Activated B cell treated with CpG ODN at 0.5 μM for 24 hours (primary cell): ENCODE measurements around the gene ATP6V0E2. TPM values are rescaled to one million over a fixed set of nuclear protein-coding genes. Genes with fewer than 3 reads are reported as not detected.

ENCODE experiments used
- ATAC-seq: fragments of 200-7000 bp; cut with Tn5 transposase; one replicate; pipeline ENCODE4 v1.10.0; 2021; ENCODE audit warnings: low read depth, mild to moderate bottlenecking, moderate library complexity
- CTCF ChIA-PET: fragments of 350-600 bp; sonication (Branson Sonifier 250); formaldehyde crosslinking; loops from one replicate; lab custom pipeline; 2021; ENCODE audit warnings: antibody characterized with exemption; lab: Charles Lee
- POLR2A ChIA-PET: fragments of 350-600 bp; sonication (Branson Sonifier 250); formaldehyde crosslinking; loops from one replicate; lab custom pipeline; 2021; ENCODE audit warnings: antibody characterized with exemption; lab: Charles Lee
- DNase-seq: peaks from one replicate; pipeline ENCODE4 v3.0.0; 2022
- H3K27ac Mint-ChIP-seq: one replicate; pipeline ENCODE4 v1.8.0; 2020; ENCODE audit warnings: mixed read lengths
- H3K27me3 Mint-ChIP-seq: one replicate; pipeline ENCODE4 v1.8.0; 2021; ENCODE audit warnings: mixed read lengths
- H3K36me3 Mint-ChIP-seq: one replicate; pipeline ENCODE4 v1.8.0; 2021; ENCODE audit warnings: low read depth, mixed read lengths
- H3K4me1 Mint-ChIP-seq: one replicate; pipeline ENCODE4 v1.8.0; 2021; ENCODE audit warnings: mixed read lengths
- H3K4me3 Mint-ChIP-seq: one replicate; pipeline ENCODE4 v1.8.0; 2020; ENCODE audit warnings: mild to moderate bottlenecking, mixed read lengths
- H3K9me3 Mint-ChIP-seq: one replicate; pipeline ENCODE4 v1.8.0; 2020; ENCODE audit warnings: mixed read lengths
- intact Hi-C: fragments of 100-400 bp; cut with micrococcal nuclease; formaldehyde crosslinking; loops from one replicate; pipeline ENCODE4 v1.15.1; 2024
- total RNA-seq: library from RNA; stranded (reverse); gene quantifications from 2 replicates; pipeline ENCODE4 v1.2.3, GENCODE V29; 2022
- TF ChIP-seq, protein P1 (sequence below): fragments of 200-600 bp; IDR thresholded peaks from one replicate; pipeline ENCODE4 v1.8.0; 2022; ENCODE audit warnings: antibody characterized with exemption, mild to moderate bottlenecking

ATP6V0E2 gene
- total RNA-seq, 1 donor from 2014 or later, result 9.1 TPM

DNA sequence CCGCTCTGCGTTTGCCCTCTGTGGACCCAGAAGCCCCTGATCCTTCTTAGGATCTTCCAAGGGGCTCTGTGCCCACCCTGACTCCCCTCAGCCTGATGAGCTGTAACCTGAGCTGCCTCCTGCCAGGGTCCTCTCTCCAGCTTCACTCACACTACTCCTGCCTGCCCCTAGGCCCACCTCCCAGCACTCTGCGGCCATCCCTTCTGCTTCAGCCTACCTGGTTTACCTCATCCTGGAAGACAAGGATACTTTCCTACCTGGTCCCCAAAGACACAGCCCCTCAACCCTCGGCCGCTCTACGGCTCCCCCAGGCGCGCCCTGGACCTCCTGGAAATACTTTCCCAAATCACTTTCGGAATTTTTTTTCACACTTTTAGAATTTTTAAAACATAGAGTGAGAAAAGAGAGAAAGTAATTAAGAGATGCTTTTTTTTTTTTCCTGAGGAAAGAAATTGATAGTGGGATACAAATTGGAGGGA, 42.0 kb upstream of the ATP6V0E2 start:
- CTCF ChIA-PET, result no interaction called here
- H3K36me3 Mint-ChIP-seq, result no peaks in the 10 kb centered on the region
- intact Hi-C loops, result loop anchor here (10.0 kb wide), 3 partner anchors 603 to 1523 kb away; partner anchors contain the start of genes CDK5 and SLC4A2
- no peaks in the 10 kb centered on the region for H3K4me1 Mint-ChIP-seq
- ATAC-seq (no peak), DNase-seq (no peak)
- H3K9me3 Mint-ChIP-seq, result no peaks in the 10 kb centered on the region
- H3K4me3 Mint-ChIP-seq, result no peak overlapping the region
- TF ChIP-seq, protein P1, sequence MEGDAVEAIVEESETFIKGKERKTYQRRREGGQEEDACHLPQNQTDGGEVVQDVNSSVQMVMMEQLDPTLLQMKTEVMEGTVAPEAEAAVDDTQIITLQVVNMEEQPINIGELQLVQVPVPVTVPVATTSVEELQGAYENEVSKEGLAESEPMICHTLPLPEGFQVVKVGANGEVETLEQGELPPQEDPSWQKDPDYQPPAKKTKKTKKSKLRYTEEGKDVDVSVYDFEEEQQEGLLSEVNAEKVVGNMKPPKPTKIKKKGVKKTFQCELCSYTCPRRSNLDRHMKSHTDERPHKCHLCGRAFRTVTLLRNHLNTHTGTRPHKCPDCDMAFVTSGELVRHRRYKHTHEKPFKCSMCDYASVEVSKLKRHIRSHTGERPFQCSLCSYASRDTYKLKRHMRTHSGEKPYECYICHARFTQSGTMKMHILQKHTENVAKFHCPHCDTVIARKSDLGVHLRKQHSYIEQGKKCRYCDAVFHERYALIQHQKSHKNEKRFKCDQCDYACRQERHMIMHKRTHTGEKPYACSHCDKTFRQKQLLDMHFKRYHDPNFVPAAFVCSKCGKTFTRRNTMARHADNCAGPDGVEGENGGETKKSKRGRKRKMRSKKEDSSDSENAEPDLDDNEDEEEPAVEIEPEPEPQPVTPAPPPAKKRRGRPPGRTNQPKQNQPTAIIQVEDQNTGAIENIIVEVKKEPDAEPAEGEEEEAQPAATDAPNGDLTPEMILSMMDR, result no peak
- H3K27ac Mint-ChIP-seq, result no peak overlapping the region
- H3K27me3 Mint-ChIP-seq, result peaks cover 35% of the 10 kb centered on the region
- POLR2A ChIA-PET, result no interaction called here

DNA sequence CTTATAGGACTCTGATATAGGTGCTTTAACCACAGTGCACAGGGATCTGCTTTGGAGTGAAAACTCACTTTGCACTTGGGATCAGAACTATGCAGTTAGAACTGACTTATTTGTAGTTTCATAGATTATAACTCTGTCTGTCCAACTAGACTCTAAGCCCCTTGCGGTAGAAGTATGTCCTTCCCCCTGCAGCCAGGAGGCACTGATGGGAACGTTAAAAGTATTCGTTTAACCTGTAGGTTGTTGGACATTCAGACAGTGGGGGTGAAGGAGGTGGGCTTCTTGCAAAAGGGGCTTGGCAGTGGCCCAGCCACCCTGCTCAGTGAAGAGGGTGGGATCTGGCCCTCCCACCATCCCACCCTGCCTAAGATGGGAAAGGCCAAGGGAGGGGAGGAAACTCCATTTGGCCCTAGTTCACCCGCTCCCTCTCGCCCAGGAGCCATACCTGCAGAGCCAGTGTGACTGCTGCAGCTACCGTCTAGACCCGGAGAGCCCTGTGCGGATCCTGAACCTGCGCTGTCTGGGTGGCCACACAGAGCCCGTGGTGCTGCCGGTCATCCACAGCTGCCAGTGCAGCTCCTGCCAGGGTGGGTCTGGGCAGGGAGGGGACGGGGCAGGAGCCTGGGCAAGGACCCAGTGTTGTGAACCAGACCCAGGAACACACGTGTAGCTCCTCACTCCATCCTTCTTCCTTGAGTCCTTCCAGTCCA, 41.3 kb upstream of the ATP6V0E2 start:
- intact Hi-C loops, result loop anchor here (10.0 kb wide), 3 partner anchors 602 to 1522 kb away; partner anchors contain the start of genes CDK5 and SLC4A2
- H3K36me3 Mint-ChIP-seq, result no peaks in the 10 kb centered on the region
- no peak overlapping the region for H3K4me3 Mint-ChIP-seq
- ATAC-seq (no peak), DNase-seq (no peak)
- no peaks in the 10 kb centered on the region for H3K9me3 Mint-ChIP-seq
- H3K27ac Mint-ChIP-seq, result no peak overlapping the region
- CTCF ChIA-PET, result no interaction called here
- H3K4me1 Mint-ChIP-seq, result peaks cover under 1% of the 10 kb centered on the region
- POLR2A ChIA-PET, result no interaction called here
- peaks cover 35% of the 10 kb centered on the region for H3K27me3 Mint-ChIP-seq
- TF ChIP-seq, protein P1, result no peak

DNA sequence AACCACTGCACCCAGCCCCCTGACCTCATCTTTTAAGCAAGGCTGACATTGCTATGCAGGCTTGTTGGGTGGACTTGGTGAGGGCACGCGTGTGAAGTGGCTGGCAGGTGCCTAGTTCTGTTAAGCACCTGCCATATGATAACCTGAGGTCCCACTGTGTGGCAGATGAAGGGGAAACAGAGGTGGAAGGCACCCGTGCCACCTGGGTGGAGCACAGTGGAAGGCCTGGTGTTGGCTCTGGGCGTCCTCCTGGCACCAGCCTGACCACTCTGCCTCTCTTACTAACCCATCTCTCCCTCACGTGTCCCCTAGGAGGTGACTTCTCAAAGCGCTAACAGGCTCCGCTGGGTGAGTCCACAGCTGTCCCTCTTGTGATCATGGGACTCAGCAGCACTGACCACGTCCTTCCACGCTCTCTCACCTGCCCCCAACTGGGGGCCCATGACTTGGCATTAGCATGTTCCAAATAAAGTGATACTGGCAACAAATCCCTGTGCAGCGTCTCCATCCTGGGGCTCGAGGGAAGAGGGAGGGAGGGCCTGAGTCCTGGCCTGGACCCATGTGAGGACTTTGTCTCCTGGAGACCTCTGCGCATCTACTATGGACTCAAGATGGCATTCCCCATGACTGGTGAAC, 40.2 kb upstream of the ATP6V0E2 start:
- ChIA-PET CTCF (no interaction called here), POLR2A (no interaction called here)
- Mint-ChIP-seq H3K27me3 (peaks cover 32% of the 10 kb centered on the region), H3K4me3 (no peak overlapping the region), H3K36me3 (peaks cover 2% of the 10 kb centered on the region), H3K4me1 (peaks cover 8% of the 10 kb centered on the region), H3K9me3 (no peaks in the 10 kb centered on the region), H3K27ac (no peak overlapping the region)
- no peak for ATAC-seq
- TF ChIP-seq, protein P1, result no peak
- no peak for DNase-seq
- intact Hi-C loops, result loop anchor here (10.0 kb wide), 3 partner anchors 601 to 1521 kb away; partner anchors contain the start of genes CDK5 and SLC4A2

DNA sequence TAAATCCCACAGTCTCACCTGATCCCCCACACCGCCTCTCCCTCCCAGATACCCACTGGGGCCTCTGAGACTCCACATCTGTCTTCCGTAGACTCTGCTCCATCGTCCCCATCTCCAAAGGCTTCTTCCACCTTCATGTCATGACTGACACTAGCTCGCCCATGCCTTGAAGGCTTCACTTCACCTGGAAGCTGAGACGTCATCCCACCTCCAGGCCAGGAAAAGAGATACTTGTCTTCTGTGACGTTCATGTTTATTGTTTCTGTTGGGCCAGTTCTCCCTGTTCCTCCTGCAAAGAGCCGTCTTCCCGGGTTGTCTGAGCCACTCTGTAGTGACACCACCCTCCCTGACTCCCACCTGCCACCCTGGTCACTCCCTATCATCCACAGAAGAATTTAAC, 39.2 kb upstream of the ATP6V0E2 start:
- peaks cover 32% of the 10 kb centered on the region for H3K27me3 Mint-ChIP-seq
- H3K36me3 Mint-ChIP-seq, result peaks cover 2% of the 10 kb centered on the region
- TF ChIP-seq, protein P1, result no peak
- ATAC-seq (no peak), DNase-seq (no peak)
- CTCF ChIA-PET, result no interaction called here
- H3K27ac Mint-ChIP-seq, result no peak overlapping the region
- H3K9me3 Mint-ChIP-seq, result no peaks in the 10 kb centered on the region
- intact Hi-C loops, result loop anchor here (10.0 kb wide), 3 partner anchors 600 to 1520 kb away; partner anchors contain the start of genes CDK5 and SLC4A2
- POLR2A ChIA-PET, result no interaction called here
- no peak overlapping the region for H3K4me3 Mint-ChIP-seq
- H3K4me1 Mint-ChIP-seq, result peaks cover 16% of the 10 kb centered on the region

DNA sequence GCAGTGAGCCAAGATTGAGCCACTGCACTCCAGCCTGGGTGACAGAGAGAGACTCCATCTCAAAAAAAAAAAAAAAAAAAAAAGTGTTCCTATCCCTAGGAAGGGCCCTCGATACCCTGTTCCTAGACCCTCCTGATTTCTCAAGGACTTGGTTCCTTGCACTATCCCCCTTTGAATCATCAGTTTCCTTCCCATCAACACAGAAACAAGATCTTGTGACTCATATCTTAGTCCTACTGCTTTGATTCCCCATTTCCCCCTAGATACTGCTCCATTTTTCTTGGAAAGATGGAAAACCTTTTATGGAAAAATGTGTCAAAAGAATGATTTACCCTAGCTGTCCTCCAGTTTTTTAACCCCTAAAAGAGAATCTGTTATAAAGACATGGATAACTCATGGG, 37.3 kb upstream of the ATP6V0E2 start:
- DNase-seq (no peak), ATAC-seq (no peak)
- CTCF ChIA-PET, result no interaction called here
- POLR2A ChIA-PET, result no interaction called here
- no peaks in the 10 kb centered on the region for H3K9me3 Mint-ChIP-seq
- TF ChIP-seq, protein P1, result no peak
- H3K4me3 Mint-ChIP-seq, result no peak overlapping the region
- H3K27me3 Mint-ChIP-seq, result peaks cover 25% of the 10 kb centered on the region
- peaks cover 2% of the 10 kb centered on the region for H3K36me3 Mint-ChIP-seq
- H3K27ac Mint-ChIP-seq, result no peak overlapping the region
- intact Hi-C loops, result loop anchor here (10.0 kb wide), 3 partner anchors 598 to 1518 kb away; partner anchors contain the start of genes CDK5 and SLC4A2
- peaks cover 20% of the 10 kb centered on the region for H3K4me1 Mint-ChIP-seq
